KMS-11 (cell line): ENCODE results near the gene CPEB3.
A peak's percentile ranks its signal among the peaks of the same experiment; 100 is the strongest.

Source experiments
- H2AFZ ChIP-seq: fragments of 200-600 bp; sonication (generic); 2 replicates; pipeline ENCODE4 v1.6.1; 2016; ENCODE audit warnings: antibody characterized with exemption, mixed run types, low read depth
- H3K27ac ChIP-seq: fragments of 200-600 bp; sonication (generic); 2 replicates; pipeline ENCODE4 v1.6.1; 2016; ENCODE audit warnings: mild to moderate bottlenecking, mixed run types
- H3K27me3 ChIP-seq: fragments of 200-600 bp; sonication (generic); 2 replicates; pipeline ENCODE4 v1.6.1; 2017; ENCODE audit warnings: mild to moderate bottlenecking, low read depth, mixed run types, moderate library complexity; ENCODE audit not compliant: insufficient read depth
- H3K36me3 ChIP-seq: fragments of 200-600 bp; sonication (generic); 2 replicates; pipeline ENCODE4 v1.6.1; 2017; ENCODE audit warnings: mild to moderate bottlenecking, mixed run types; ENCODE audit not compliant: insufficient read depth
- H3K4me1 ChIP-seq: fragments of 200-600 bp; sonication (generic); 2 replicates; pipeline ENCODE4 v1.6.1; 2016; ENCODE audit warnings: mild to moderate bottlenecking, low read depth, mixed run types; ENCODE audit not compliant: poor library complexity, severe bottlenecking
- H3K4me2 ChIP-seq: fragments of 200-600 bp; sonication (generic); 2 replicates; pipeline ENCODE4 v1.7.0; 2016; ENCODE audit warnings: mild to moderate bottlenecking, mixed run types
- H3K4me3 ChIP-seq: fragments of 200-600 bp; sonication (generic); IDR thresholded peaks from 2 replicates; pipeline ENCODE4 v1.6.1; 2017; ENCODE audit warnings: low read depth, low read length, mixed read lengths; ENCODE audit not compliant: insufficient read depth
- H3K79me2 ChIP-seq: fragments of 200-600 bp; sonication (generic); 2 replicates; pipeline ENCODE4 v1.6.1; 2016; ENCODE audit warnings: low read depth, mixed run types; ENCODE audit not compliant: insufficient read depth
- H3K9ac ChIP-seq: fragments of 200-600 bp; sonication (generic); 2 replicates; pipeline ENCODE4 v1.6.1; 2016; ENCODE audit warnings: mild to moderate bottlenecking, mixed run types
- H4K20me1 ChIP-seq: fragments of 200-600 bp; sonication (generic); 2 replicates; pipeline ENCODE4 v1.6.1; 2016; ENCODE audit warnings: mild to moderate bottlenecking, mixed run types; ENCODE audit not compliant: insufficient read depth
- TF ChIP-seq, protein P1 (sequence below): fragments of 200-600 bp; sonication (generic); conservative IDR thresholded peaks from 2 replicates; pipeline ENCODE4 v1.6.1; 2017; ENCODE audit warnings: low read depth, mild to moderate bottlenecking, antibody characterized with exemption, low read length, moderate library complexity, mixed read lengths

Gene CPEB3

DNA sequence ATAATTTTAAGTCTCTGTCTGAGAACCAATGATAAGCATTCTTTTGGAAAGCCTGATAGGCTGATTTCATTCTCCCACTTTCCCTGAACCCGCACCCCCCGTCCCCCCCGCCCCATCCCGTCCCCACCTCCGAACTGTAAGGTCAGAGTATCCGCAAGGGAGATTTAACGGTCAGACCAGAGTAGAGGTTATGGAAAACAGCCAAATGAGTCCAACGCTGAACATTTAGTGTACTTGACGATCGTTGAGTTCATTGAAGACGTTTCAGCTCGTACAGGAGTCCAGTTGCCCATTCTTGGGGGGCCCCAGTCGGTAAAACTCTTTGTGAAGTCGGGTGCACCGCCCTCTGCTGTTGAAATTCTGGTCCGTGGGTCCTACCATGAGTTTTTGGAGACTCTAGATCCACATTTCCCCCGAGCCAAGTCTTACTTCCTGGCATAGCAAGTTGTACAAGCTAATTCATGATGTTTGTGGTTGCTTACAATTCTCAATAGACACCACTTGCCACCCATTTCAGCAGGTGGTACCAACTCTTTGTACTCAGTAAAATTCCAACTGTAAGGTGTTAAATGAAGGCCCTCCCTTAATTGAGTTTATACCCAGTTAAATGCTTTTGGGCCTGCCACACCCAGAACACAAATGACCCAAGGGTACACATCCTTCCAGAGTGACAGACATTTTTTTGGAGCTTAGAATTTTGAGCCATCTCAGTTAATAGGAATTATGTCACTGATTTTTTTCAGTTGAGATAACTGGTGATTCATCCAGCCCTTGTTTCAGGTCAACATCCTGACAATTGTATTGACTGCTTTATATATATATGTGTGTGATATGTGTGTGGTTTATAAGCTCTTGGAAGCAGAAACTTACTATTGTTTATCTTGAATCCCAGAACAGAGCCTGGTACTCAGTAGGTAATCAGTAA is 1.3 kb upstream of the CPEB3 start:
- Histone ChIP-seq H3K4me1 (peaks cover 27% of the 10 kb centered on the region), H2AFZ (peak overlapping the region; percentile 29; the same call in 1 of the 2 replicates), H3K4me3 (no peak overlapping the region), H4K20me1 (peaks cover 15% of the 10 kb centered on the region; the same call in 1 of the 2 replicates), H3K27ac (peak overlapping the region; percentile 72; the same call in 1 of the 2 replicates), H3K9ac (peak overlapping the region; percentile 93; the same call in 1 of the 2 replicates), H3K27me3 (no peaks in the 10 kb centered on the region), H3K79me2 (peaks cover 88% of the 10 kb centered on the region), H3K36me3 (no peaks in the 10 kb centered on the region), H3K4me2 (peak overlapping the region; percentile 83)
- TF ChIP-seq, protein P1, sequence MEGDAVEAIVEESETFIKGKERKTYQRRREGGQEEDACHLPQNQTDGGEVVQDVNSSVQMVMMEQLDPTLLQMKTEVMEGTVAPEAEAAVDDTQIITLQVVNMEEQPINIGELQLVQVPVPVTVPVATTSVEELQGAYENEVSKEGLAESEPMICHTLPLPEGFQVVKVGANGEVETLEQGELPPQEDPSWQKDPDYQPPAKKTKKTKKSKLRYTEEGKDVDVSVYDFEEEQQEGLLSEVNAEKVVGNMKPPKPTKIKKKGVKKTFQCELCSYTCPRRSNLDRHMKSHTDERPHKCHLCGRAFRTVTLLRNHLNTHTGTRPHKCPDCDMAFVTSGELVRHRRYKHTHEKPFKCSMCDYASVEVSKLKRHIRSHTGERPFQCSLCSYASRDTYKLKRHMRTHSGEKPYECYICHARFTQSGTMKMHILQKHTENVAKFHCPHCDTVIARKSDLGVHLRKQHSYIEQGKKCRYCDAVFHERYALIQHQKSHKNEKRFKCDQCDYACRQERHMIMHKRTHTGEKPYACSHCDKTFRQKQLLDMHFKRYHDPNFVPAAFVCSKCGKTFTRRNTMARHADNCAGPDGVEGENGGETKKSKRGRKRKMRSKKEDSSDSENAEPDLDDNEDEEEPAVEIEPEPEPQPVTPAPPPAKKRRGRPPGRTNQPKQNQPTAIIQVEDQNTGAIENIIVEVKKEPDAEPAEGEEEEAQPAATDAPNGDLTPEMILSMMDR: peak; percentile 74

DNA sequence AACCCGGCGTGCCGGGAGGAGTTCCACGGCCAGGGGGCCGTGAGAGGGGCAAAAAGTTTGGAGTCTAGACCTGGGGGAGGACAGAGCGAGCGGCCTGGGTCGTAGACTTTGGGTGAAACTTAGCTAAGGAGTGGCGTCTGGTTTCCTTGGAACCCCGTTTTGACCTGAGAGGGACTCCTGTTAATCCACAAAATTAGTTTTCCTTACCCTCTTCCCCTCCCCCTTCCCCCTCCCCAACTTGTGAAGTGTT is 663 bp upstream of the CPEB3 start:
- Histone ChIP-seq H3K36me3 (no peaks in the 10 kb centered on the region), H3K79me2 (peaks cover 84% of the 10 kb centered on the region), H3K27me3 (no peaks in the 10 kb centered on the region), H3K4me2 (peak overlapping the region; percentile 83; the same call in 1 of the 2 replicates), H3K4me1 (peaks cover 31% of the 10 kb centered on the region), H4K20me1 (peaks cover 13% of the 10 kb centered on the region; the same call in 1 of the 2 replicates), H3K4me3 (no peak overlapping the region), H2AFZ (peak overlapping the region; percentile 71), H3K27ac (peak overlapping the region; percentile 72), H3K9ac (peak overlapping the region; percentile 93)
- TF ChIP-seq, protein P1: no peak

DNA sequence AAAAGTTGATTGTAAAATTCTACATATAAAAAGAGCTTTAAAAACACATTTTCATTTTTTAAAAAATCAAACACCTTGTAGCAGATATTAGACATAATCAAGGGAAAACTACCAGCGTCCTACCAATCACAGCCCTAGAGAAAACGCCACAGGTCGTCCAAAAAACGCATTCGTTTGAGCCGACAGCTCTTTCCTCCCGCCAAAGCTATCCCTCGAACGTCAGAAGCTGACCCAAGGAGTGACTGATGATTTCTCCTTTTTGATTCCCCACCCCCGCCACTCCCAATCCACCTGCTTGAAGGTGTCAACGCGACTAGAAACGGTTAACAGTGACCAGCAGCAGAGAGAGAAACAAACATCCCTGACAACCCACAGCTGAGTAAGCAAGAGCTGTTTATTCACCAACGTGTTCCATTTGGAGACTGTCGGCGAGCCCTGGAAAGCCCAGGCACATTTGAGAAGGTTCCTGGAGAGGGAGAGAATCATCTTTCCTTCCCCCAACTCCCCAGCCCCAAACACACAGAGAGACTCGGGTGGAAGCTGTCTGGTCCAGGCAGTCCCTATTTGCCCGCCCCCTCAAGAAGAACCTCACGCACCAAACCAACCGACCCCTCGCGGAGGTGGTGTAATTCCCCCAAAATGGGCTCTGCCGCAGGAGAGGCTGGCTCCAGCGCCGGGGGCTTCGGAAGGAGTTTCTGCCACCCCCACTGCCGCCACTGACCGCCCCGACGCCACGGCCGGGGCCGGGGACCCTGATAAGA is 622 bp downstream of the CPEB3 start:
- peaks cover 76% of the 10 kb centered on the region for H3K79me2 ChIP-seq

DNA sequence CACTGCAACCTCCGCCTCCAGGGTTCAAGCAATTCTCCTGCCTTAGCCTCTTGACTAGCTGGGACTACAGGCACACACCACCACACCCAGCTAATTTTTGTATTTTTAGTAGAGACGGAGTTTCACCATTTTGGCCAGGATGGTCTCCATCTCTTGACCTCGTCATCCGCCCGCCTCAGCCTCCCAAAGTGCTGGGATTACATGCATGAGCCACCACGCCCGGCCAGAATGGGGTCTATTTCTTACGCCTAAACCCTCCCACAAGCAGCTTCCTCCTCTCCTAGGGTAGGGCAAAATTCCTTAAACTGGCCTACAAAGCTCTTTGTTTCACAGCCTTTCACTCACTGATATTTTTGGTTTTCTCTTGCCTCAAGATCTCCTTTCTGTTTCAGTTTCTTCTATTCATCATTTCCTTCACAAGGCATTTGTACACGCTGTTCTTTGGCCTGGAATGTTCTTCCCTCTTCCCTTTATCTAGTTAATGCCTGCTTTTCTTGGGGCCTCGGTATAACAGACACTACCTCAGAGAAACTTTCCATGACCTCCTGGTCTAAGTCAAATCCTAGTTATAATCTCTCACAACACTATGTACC is 6.7 kb downstream of the CPEB3 start:
- H2AFZ ChIP-seq: no peak overlapping the region

More for the DNA sequence above, 622 bp downstream of the CPEB3 start:
- H3K4me2 ChIP-seq: peak overlapping the region; percentile 96
- H3K27me3 ChIP-seq: no peaks in the 10 kb centered on the region
- no peaks in the 10 kb centered on the region for H3K36me3 ChIP-seq
- peak overlapping the region; percentile 98 for H2AFZ ChIP-seq
- H3K27ac ChIP-seq: peak overlapping the region; percentile 72
- TF ChIP-seq, protein P1: no peak
- peak overlapping the region; percentile 93 for H3K9ac ChIP-seq
- peaks cover 44% of the 10 kb centered on the region for H3K4me1 ChIP-seq
- H3K4me3 ChIP-seq: no peak overlapping the region
- peaks cover 6% of the 10 kb centered on the region; the same call in 1 of the 2 replicates for H4K20me1 ChIP-seq

More for the DNA sequence above, 6.7 kb downstream of the CPEB3 start:
- Histone ChIP-seq H3K36me3 (no peaks in the 10 kb centered on the region), H3K27ac (peak overlapping the region; percentile 29; the same call in 1 of the 2 replicates), H3K4me2 (peak overlapping the region; percentile 76), H4K20me1 (no peaks in the 10 kb centered on the region), H3K79me2 (peaks cover 49% of the 10 kb centered on the region), H3K27me3 (no peaks in the 10 kb centered on the region), H3K9ac (no peak overlapping the region), H3K4me1 (peaks cover 52% of the 10 kb centered on the region), H3K4me3 (no peak overlapping the region)
- TF ChIP-seq, protein P1: no peak
